HEK293 (cell line): Measurements from ENCODE around the gene PPA1.

Experiments used
- EGR2 ChIP-seq: fragments of 450-650 bp; formaldehyde crosslinking; IDR thresholded peaks from 2 replicates; pipeline ENCODE4 v1.5.1; 2016; ENCODE audit warnings: low read depth, missing biosample characterization, missing genetic modification characterization
- ELK4 ChIP-seq: IDR thresholded peaks from 2 replicates; pipeline ENCODE4 v1.6.1; 2011; ENCODE audit warnings: mild to moderate bottlenecking, low read depth, low read length, borderline replicate concordance
- MZF1 ChIP-seq: fragments of 450-650 bp; formaldehyde crosslinking; IDR thresholded peaks from 2 replicates; pipeline ENCODE4 v1.5.1; 2017; ENCODE audit warnings: missing biosample characterization, missing genetic modification characterization, borderline replicate concordance
- PBX3 ChIP-seq: sonication (generic); formaldehyde crosslinking; IDR thresholded peaks from 2 replicates; pipeline ENCODE4 v1.8.1; 2022; ENCODE audit warnings: mild to moderate bottlenecking, moderate library complexity, missing genetic modification reagents
- SP7 ChIP-seq: fragments of 450-650 bp; formaldehyde crosslinking; IDR thresholded peaks from 2 replicates; pipeline ENCODE4 v1.5.1; 2016; ENCODE audit warnings: missing biosample characterization, missing genetic modification characterization
- YY2 ChIP-seq: fragments of 450-650 bp; formaldehyde crosslinking; IDR thresholded peaks from 2 replicates; pipeline ENCODE4 v1.5.1; 2016; ENCODE audit warnings: missing biosample characterization, missing genetic modification characterization
- ZBTB1 ChIP-seq: fragments of 450-650 bp; formaldehyde crosslinking; IDR thresholded peaks from 2 replicates; pipeline ENCODE4 v1.5.1; 2016; ENCODE audit warnings: missing biosample characterization, missing genetic modification characterization
- ZBTB6 ChIP-seq: fragments of 450-650 bp; formaldehyde crosslinking; IDR thresholded peaks from 2 replicates; pipeline ENCODE4 v1.5.1; 2017; ENCODE audit warnings: missing biosample characterization, missing genetic modification characterization
- ZIC2 ChIP-seq: fragments of 450-650 bp; formaldehyde crosslinking; IDR thresholded peaks from 2 replicates; pipeline ENCODE4 v1.5.1; 2016; ENCODE audit warnings: missing biosample characterization, missing genetic modification characterization
- ZNF132 ChIP-seq: fragments of 450-650 bp; formaldehyde crosslinking; IDR thresholded peaks from 2 replicates; pipeline ENCODE4 v1.5.1; 2017; ENCODE audit warnings: missing biosample characterization, missing genetic modification characterization, borderline replicate concordance
- ZNF155 ChIP-seq: fragments of 450-650 bp; formaldehyde crosslinking; IDR thresholded peaks from 2 replicates; pipeline ENCODE4 v1.5.1; 2016; ENCODE audit warnings: missing biosample characterization, missing genetic modification characterization
- ZNF221 ChIP-seq: fragments of 450-650 bp; formaldehyde crosslinking; IDR thresholded peaks from 2 replicates; pipeline ENCODE4 v1.5.1; 2017; ENCODE audit warnings: missing biosample characterization, missing genetic modification characterization, borderline replicate concordance
- ZNF23 ChIP-seq: fragments of 450-650 bp; formaldehyde crosslinking; IDR thresholded peaks from 2 replicates; pipeline ENCODE4 v1.5.1; 2016; ENCODE audit warnings: missing biosample characterization, missing genetic modification characterization, borderline replicate concordance
- ZNF24 ChIP-seq: fragments of 450-650 bp; formaldehyde crosslinking; IDR thresholded peaks from 2 replicates; pipeline ENCODE4 v1.5.1; 2016; ENCODE audit warnings: missing biosample characterization, missing genetic modification characterization
- ZNF280C ChIP-seq: fragments of 450-650 bp; formaldehyde crosslinking; IDR thresholded peaks from 2 replicates; pipeline ENCODE4 v1.5.1; 2016; ENCODE audit warnings: missing biosample characterization, missing genetic modification characterization
- ZNF280D ChIP-seq: fragments of 450-650 bp; formaldehyde crosslinking; IDR thresholded peaks from 2 replicates; pipeline ENCODE4 v1.5.1; 2016; ENCODE audit warnings: missing biosample characterization, missing genetic modification characterization
- ZNF335 ChIP-seq: fragments of 450-650 bp; formaldehyde crosslinking; conservative IDR thresholded peaks from 2 replicates; pipeline ENCODE4 v1.5.1; 2016; ENCODE audit warnings: missing biosample characterization, missing genetic modification characterization
- ZNF423 ChIP-seq: fragments of 450-650 bp; formaldehyde crosslinking; IDR thresholded peaks from 2 replicates; pipeline ENCODE4 v1.5.1; 2016; ENCODE audit warnings: missing biosample characterization, missing genetic modification characterization
- ZNF48 ChIP-seq: fragments of 450-650 bp; formaldehyde crosslinking; IDR thresholded peaks from 2 replicates; pipeline ENCODE4 v1.5.1; 2016; ENCODE audit warnings: missing biosample characterization, missing genetic modification characterization
- ZNF518A ChIP-seq: fragments of 450-650 bp; formaldehyde crosslinking; conservative IDR thresholded peaks from 2 replicates; pipeline ENCODE4 v1.5.1; 2016; ENCODE audit warnings: low read depth, missing biosample characterization, missing genetic modification characterization
- ZNF548 ChIP-seq: fragments of 450-650 bp; formaldehyde crosslinking; IDR thresholded peaks from 2 replicates; pipeline ENCODE4 v1.5.1; 2016; ENCODE audit warnings: missing biosample characterization, missing genetic modification characterization
- ZNF571 ChIP-seq: fragments of 450-650 bp; formaldehyde crosslinking; IDR thresholded peaks from 2 replicates; pipeline ENCODE4 v1.5.0; 2017; ENCODE audit warnings: missing biosample characterization, missing genetic modification characterization
- ZNF624 ChIP-seq: fragments of 450-650 bp; formaldehyde crosslinking; IDR thresholded peaks from 2 replicates; pipeline ENCODE4 v1.5.1; 2017; ENCODE audit warnings: missing biosample characterization, missing genetic modification characterization
- ZNF629 ChIP-seq: fragments of 450-650 bp; formaldehyde crosslinking; IDR thresholded peaks from 2 replicates; pipeline ENCODE4 v1.5.1; 2017; ENCODE audit warnings: missing biosample characterization, missing genetic modification characterization
- ZNF677 ChIP-seq: fragments of 450-650 bp; IDR thresholded peaks from 2 replicates; pipeline ENCODE4 v1.5.0; 2018; ENCODE audit warnings: missing biosample characterization, mild to moderate bottlenecking, missing genetic modification characterization, moderate library complexity
- ZNF791 ChIP-seq: fragments of 450-650 bp; formaldehyde crosslinking; IDR thresholded peaks from 2 replicates; pipeline ENCODE4 v1.5.1; 2016; ENCODE audit warnings: missing biosample characterization, missing genetic modification characterization
- ZSCAN30 ChIP-seq: fragments of 450-650 bp; IDR thresholded peaks from 2 replicates; pipeline ENCODE4 v1.5.1; 2018; ENCODE audit warnings: missing biosample characterization, mild to moderate bottlenecking, missing genetic modification characterization, moderate library complexity

Gene PPA1

GRCh38 chr10:70232155-70232858 lies 922 bp downstream of the PPA1 start (continued):
- TF ChIP-seq ZNF791 (no peak), ZNF335 (peak; percentile 89), YY2 (tag by site-specific recombination) (no peak), ZNF23 (no peak), ELK4 (no peak), ZNF624 (tag by site-specific recombination) (no peak), ZNF24 (tag by site-specific recombination) (peak; percentile 68), EGR2 (tag by site-specific recombination) (peak; percentile 89), ZNF677 (tag by site-specific recombination) (no peak), ZNF48 (tag by site-specific recombination) (no peak), ZNF155 (tag by site-specific recombination) (no peak), ZSCAN30 (tag by site-specific recombination) (no peak; the same call in 1 of the 2 replicates), ZNF221 (tag by site-specific recombination) (no peak), ZBTB1 (tag by site-specific recombination) (no peak), ZNF518A (tag by site-specific recombination) (no peak), SP7 (peak; percentile 70; the same call in 1 of the 2 replicates), ZNF280D (tag by site-specific recombination) (no peak), ZNF423 (tag by site-specific recombination) (no peak), ZNF571 (tag by site-specific recombination) (no peak), PBX3 (no peak), ZNF629 (tag by site-specific recombination) (peak; percentile 90), ZBTB6 (tag by site-specific recombination) (no peak), MZF1 (tag by site-specific recombination) (peak; percentile 59; the same call in 1 of the 2 replicates), ZNF280C (tag by site-specific recombination) (no peak), ZIC2 (tag by site-specific recombination) (peak; percentile 36), ZNF548 (tag by site-specific recombination) (no peak), ZNF132 (no peak)
- TF ChIP-seq, all 188 proteins: peak for 41
